ENCODE measurements around the gene ZBTB43. TPM values are rescaled to one million over a fixed set of nuclear protein-coding genes. Genes with fewer than 3 reads are reported as not detected.
A peak's percentile ranks its signal among the peaks of the same experiment; 100 is the strongest.
"Not testable (repeated sequence)": the region's sequence is repeated elsewhere in the genome, so short reads cannot be mapped to it uniquely, and the experiment has no call there.

The ZBTB43 gene, protein sequence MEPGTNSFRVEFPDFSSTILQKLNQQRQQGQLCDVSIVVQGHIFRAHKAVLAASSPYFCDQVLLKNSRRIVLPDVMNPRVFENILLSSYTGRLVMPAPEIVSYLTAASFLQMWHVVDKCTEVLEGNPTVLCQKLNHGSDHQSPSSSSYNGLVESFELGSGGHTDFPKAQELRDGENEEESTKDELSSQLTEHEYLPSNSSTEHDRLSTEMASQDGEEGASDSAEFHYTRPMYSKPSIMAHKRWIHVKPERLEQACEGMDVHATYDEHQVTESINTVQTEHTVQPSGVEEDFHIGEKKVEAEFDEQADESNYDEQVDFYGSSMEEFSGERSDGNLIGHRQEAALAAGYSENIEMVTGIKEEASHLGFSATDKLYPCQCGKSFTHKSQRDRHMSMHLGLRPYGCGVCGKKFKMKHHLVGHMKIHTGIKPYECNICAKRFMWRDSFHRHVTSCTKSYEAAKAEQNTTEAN
- total RNA-seq, result 10 to 100 TPM; 21.5 to 21.6 TPM

DNA sequence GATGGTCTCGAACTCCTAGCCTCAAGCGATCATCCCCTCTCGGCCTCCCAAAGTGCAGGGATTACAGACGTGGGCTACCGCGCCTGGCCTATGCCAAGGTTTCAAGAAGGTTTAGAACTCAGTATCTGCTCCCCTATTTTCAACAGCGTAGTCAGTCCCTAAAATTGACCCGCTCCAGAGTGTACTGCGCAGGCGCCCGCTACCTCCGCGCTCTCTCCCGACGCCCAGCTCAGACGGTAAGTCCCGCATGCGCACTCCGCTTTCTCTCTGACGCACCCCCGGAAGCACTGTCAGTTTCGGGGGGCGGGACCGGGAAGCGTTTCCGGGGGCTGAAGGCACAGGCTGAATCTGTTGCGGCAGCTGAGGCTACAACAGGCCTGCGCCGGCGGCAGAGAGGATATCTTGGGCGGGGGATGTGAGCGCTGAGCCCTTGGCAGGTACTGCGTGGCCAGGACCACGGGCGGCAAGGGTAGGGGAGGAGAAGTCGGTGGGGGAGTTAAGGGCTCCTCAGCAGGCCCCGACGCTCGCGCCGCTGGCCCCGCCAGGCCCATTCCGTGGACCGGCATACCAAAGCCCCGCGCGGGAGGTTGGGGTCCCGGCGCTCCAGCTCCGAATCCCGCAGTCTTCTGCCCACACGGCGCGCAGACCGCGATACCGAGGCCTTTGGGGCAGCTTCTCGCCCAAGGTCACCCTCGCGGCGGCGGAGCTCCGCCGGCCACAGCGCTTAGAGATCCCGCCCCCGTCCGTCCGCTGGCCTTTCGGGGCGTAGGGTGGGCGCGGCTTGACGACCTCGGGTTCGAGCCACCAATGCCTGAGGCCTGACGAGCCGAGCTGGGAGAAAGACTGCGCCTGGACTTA is at the start of gene ZBTB43:
Gene ZBTB43 (plus strand): TSS at position 345 of the 858 bp plus-strand sequence. CDS start 27,470 bp downstream, outside the sequence.
- Mint-ChIP-seq H3K27ac (peak within 1 kb of the TSS; percentile 94), H3K36me3 (peaks cover 5% of the 10 kb centered on the region), H3K27me3 (no peaks in the 10 kb centered on the region), H3K4me1 (peaks cover 27% of the 10 kb centered on the region), H3K4me3 (peak within 1 kb of the TSS; percentile 99), H3K9me3 (peaks cover 3% of the 10 kb centered on the region)
- peak; percentile 98 for DNase-seq

DNA sequence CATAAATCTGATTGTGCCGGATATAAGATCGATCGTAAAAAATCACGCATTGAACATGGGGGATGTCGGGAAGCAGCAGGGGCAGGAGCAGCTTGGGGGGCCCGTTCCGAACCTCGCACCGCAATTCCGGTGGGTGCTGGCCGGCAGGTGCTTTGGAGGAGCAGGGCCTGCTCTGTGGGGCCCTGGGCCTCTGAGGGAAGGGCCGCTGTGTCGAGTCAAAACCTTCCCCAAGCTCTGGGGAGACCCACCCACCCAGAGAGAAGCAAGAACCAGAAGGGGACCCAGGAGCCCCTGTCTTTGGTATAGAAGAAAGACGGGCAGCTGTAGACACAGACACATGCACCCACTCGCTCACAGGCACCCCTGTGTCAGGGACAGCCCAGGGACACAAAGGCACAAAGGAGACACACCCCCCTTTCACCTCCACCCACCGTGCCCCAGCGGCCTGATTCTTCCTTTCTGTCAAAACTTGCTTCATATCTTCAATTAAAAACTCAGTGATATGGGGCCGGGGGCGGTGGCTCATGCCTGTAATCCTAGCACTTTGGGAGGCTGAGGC is 49.4 kb upstream of the ZBTB43 start:
- H3K4me3 Mint-ChIP-seq, result no peak overlapping the region
- H3K4me1 Mint-ChIP-seq, result no peaks in the 10 kb centered on the region
- no peaks in the 10 kb centered on the region for H3K9me3 Mint-ChIP-seq
- H3K36me3 Mint-ChIP-seq, result no peaks in the 10 kb centered on the region
- peaks cover 6% of the 10 kb centered on the region for H3K27me3 Mint-ChIP-seq
- DNase-seq, result no peak
- no peak overlapping the region for H3K27ac Mint-ChIP-seq

- Mint-ChIP-seq H3K27ac (no peak overlapping the region), H3K4me3 (no peak overlapping the region), H3K9me3 (no peaks in the 10 kb centered on the region), H3K27me3 (peaks cover 3% of the 10 kb centered on the region), H3K4me1 (no peaks in the 10 kb centered on the region), H3K36me3 (no peaks in the 10 kb centered on the region)
- DNase-seq, result no peak
These were observed 48.6 kb upstream of the ZBTB43 start for GRCh38 chr9:126756238-126756637.

DNA sequence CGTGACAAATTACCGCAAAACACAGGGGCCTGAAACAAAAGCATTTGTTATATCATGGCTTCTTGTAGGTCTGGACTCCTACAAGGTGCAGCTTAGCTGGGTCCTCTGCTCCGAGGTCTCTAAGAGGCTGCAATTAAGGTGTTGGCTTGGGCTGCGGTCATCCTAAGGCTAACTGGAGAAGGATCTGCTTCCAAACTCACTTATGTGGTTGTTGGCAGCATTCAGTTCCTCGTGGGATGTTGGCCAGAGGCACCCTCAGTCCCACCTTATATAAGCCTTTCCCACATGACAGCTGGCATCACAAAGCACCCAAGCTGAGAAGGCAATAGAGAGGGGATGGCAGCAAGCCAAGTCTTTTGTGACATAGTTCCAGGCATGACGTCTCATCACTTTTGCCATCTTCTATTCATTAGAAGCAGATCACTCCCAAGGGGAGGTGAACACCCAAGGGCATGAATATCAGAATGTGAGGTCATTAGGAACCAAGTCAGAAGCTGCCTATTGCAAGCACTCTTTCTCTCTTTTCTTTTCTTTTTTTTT is 47.9 kb upstream of the ZBTB43 start:
- Mint-ChIP-seq H3K36me3 (no peaks in the 10 kb centered on the region), H3K27ac (no peak overlapping the region), H3K4me1 (no peaks in the 10 kb centered on the region), H3K4me3 (no peak overlapping the region), H3K9me3 (no peaks in the 10 kb centered on the region), H3K27me3 (no peaks in the 10 kb centered on the region)
- DNase-seq, result no peak

DNA sequence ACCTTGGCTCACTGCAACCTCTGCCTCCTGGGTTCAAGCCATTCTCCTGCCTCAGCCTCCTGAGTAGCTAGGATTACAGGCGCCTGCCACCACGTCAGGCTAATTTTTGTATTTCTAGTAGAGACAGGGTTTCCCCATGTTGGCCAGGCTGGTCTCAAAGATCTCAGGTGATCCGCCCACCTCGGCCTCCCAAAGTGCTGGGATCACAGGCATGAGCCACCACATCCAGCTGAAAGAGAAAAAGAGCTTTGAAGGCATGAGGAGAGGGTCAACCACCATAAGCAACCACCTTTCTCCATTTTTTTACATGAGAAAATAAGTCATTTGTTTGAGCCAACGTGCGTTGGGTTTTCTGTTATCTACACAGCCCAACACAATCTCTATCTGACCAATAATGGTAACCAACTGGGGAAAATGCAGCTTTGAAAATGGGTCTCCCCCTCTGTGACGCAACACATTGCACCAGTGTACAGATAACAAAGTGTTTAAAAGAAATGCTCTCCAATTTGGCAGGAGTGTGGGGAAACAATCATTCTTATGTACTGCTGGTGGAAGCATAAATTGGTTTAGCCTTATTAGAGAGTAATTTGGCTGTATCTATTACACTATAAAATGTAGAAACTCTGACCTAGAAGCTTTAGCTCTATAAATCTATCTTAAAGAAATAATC is 45.8 kb upstream of the ZBTB43 start:
- Mint-ChIP-seq H3K4me3 (no peak overlapping the region), H3K36me3 (no peaks in the 10 kb centered on the region), H3K27me3 (no peaks in the 10 kb centered on the region), H3K27ac (no peak overlapping the region), H3K9me3 (no peaks in the 10 kb centered on the region), H3K4me1 (no peaks in the 10 kb centered on the region)
- DNase-seq, result no peak

DNA sequence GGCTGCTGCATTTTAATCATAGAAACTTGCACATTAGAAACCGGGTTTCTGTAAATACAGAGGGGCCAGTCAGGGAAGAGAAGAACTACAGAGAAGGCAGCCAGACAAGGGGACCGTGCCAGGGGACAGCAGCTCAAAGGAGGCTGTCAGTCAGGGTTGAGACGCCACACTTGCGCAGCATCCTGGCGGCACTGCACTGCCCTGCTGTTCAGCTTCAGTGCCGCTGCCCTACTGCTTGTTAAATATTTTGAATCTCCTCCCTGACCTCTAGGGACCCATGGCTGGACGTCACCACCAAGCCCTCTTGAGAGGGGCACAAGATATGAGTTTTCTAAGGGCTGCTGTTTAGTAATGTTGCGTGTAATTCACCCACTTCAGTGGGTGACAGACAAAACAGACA is 43.6 kb upstream of the ZBTB43 start:
- H3K27ac Mint-ChIP-seq, result no peak overlapping the region
- no peak for DNase-seq
- H3K4me1 Mint-ChIP-seq, result no peaks in the 10 kb centered on the region
- H3K27me3 Mint-ChIP-seq, result no peaks in the 10 kb centered on the region
- H3K4me3 Mint-ChIP-seq, result no peak overlapping the region
- no peaks in the 10 kb centered on the region for H3K36me3 Mint-ChIP-seq
- H3K9me3 Mint-ChIP-seq, result no peaks in the 10 kb centered on the region

DNA sequence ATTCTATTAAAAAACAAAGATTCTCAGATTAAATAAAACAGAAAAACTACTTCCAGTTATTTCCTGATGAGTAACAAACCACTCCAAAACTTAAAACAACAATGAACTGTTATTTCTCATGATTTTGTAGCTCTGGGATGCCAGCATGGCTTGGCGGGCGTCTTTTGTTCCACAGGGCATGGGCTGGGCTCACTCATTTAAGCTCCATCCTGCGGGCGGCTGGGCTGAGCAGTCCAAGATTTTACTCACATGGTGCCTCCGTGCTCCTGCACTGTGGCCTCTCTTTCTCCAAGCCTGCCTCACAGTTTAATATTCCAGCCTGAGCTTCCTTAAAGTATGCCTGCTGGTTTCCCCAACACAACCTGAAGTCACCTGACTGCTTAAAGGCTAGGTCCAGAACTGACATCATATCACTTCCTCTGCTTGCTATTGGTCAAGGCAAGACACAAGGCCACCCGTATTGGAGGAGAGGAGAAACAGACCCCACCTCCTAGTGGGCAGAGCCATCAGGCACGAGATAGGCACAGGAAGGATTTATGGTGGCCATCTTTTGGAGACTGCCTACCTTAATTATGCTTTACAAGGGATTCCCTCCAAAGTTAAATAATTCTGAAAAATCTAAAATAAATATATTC is 41.6 kb upstream of the ZBTB43 start:
- Mint-ChIP-seq H3K27ac (no peak overlapping the region), H3K9me3 (no peaks in the 10 kb centered on the region), H3K27me3 (no peaks in the 10 kb centered on the region), H3K36me3 (no peaks in the 10 kb centered on the region), H3K4me3 (no peak overlapping the region), H3K4me1 (no peaks in the 10 kb centered on the region)
- no peak for DNase-seq

GRCh38 chr9:126773004-126773607 is 31.7 kb upstream of the ZBTB43 start:
- peaks cover 1% of the 10 kb centered on the region for H3K9me3 Mint-ChIP-seq
- DNase-seq, result peak; percentile 9
- no peaks in the 10 kb centered on the region for H3K4me1 Mint-ChIP-seq
- H3K27me3 Mint-ChIP-seq, result peaks cover 20% of the 10 kb centered on the region
- H3K36me3 Mint-ChIP-seq, result no peaks in the 10 kb centered on the region
- no peak overlapping the region for H3K4me3 Mint-ChIP-seq
- H3K27ac Mint-ChIP-seq, result no peak overlapping the region

DNA sequence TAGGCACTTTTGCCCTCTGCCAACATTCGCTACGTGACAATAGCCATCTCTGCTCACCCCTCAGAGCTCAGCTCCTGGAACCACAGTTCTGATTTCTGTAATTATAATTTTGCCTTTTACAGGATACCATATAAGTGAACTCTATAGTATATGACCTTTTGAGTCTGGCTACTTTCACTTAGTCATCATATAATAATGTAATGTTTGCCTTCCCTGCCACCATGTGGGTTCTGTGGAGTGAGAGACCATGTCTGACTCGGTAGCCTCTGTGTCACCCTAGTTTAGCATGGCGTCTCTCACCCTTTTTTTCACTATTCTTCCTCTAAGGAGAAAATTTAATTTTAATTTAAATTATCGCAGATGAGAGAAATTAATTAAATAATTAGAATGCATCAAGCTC is 28.9 kb upstream of the ZBTB43 start:
- Mint-ChIP-seq H3K27ac (no peak overlapping the region), H3K4me3 (no peak overlapping the region), H3K36me3 (no peaks in the 10 kb centered on the region), H3K9me3 (no peaks in the 10 kb centered on the region), H3K4me1 (no peaks in the 10 kb centered on the region), H3K27me3 (peaks cover 37% of the 10 kb centered on the region)
- DNase-seq, result no peak

- H3K4me1 Mint-ChIP-seq, result no peaks in the 10 kb centered on the region
- H3K27ac Mint-ChIP-seq, result no peak overlapping the region
- H3K36me3 Mint-ChIP-seq, result no peaks in the 10 kb centered on the region
- H3K4me3 Mint-ChIP-seq, result no peak overlapping the region
- H3K9me3 Mint-ChIP-seq, result no peaks in the 10 kb centered on the region
- no peak for DNase-seq
- H3K27me3 Mint-ChIP-seq, result peaks cover 42% of the 10 kb centered on the region
These were observed 27.1 kb upstream of the ZBTB43 start for GRCh38 chr9:126777733-126778132.

DNA sequence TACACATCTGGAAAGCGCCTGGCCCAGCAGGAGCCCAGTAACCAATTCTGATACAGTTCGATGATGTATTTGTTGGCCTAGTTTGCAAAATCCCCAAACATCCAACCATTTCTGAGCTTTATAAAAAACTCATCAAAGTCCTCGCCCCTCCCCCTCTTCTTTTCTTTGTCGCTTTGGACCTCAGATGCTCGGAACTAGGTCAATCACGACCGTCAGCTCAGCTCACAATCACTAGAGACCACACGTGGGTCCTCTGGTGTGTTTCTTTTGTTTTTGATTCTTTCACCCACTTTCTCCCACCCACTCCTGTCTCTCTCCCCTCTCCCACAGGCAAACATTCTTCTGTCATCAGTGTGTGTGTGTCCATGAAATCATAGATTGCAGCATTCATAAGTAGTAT is 26.7 kb upstream of the ZBTB43 start:
- Mint-ChIP-seq H3K27me3 (peaks cover 38% of the 10 kb centered on the region), H3K9me3 (no peaks in the 10 kb centered on the region), H3K4me3 (no peak overlapping the region), H3K4me1 (no peaks in the 10 kb centered on the region), H3K36me3 (no peaks in the 10 kb centered on the region), H3K27ac (no peak overlapping the region)
- no peak for DNase-seq

GRCh38 chr9:126778696-126779095 is 26.1 kb upstream of the ZBTB43 start:
- not testable (repeated sequence) for DNase-seq, H3K4me1 Mint-ChIP-seq, H3K9me3 Mint-ChIP-seq, H3K27ac Mint-ChIP-seq, H3K36me3 Mint-ChIP-seq, H3K4me3 Mint-ChIP-seq
- peaks cover 32% of the 10 kb centered on the region for H3K27me3 Mint-ChIP-seq

DNA sequence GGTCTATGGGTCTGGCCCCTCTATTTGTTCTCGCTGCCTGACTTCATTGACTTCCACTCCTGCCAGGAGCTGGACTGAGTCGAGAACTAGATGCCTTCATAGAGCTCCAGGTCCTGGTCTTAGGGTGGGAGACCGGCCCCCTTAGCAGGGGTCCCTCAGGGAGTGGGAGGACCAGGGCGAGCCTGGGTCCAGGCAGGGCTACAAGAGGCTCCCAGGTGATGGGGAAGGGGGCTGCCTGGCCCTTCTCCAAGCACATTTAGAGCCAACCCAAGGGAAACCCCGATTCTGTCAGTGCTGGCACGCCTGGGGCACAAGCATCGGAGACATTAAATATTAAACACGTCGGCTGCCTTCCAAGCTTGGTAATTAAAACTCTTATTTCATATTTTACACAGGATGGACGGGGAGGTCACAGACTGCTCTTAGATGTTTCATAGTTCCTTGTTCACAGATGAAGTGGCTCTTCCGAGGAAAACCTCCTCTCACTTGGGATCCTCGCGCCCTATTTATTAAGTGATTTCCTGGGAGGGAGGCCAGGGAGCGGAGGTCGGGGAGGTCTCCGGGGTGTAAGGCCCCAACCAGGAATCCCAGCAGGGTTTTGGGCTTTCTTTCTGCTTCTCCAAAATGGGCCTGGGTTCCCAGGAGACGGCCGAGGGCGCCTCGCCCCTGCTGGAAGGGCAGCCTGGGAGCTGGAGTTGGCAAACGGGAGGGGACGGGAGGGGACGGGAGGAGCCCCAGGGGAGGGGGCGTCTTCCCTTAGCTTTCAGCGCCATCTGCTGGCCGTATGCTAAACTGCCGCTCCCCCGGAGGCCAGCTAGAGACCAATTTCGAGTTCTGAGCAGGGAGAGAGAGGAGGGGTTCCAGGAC is 23.4 kb upstream of the ZBTB43 start:
- no peak overlapping the region for H3K4me3 Mint-ChIP-seq
- no peaks in the 10 kb centered on the region for H3K4me1 Mint-ChIP-seq
- H3K9me3 Mint-ChIP-seq, result no peaks in the 10 kb centered on the region
- H3K27ac Mint-ChIP-seq, result no peak overlapping the region
- H3K36me3 Mint-ChIP-seq, result no peaks in the 10 kb centered on the region
- DNase-seq, result peak; percentile 71
- H3K27me3 Mint-ChIP-seq, result peaks cover 28% of the 10 kb centered on the region

Measured in activated naive CD8-positive, alpha-beta T cell treated with anti-CD3 and anti-CD28 coated beads for 36 hours (primary cell).